ENCODE measurements around the gene CA10.

DNA sequence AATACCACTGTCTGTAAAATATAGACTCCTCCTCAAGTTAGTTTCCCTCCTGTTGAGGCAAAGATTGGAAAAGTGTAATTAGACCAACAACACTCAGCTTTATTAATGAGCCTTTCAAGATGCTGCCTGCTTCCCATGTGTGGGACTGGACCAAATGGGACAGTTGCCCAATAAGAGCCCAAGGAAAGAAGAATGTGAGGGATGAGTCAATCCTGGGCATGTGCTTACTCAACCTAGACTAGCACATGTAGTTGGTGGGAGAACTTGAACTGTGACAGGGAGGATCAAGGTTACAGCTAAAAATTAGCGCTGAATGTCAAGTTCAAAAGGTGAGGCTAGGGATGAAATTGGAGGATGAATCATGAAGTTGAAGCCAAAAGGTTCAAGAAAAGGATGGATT lies 435.5 kb downstream of the CA10 start:
- TF ChIP-seq, protein P1, sequence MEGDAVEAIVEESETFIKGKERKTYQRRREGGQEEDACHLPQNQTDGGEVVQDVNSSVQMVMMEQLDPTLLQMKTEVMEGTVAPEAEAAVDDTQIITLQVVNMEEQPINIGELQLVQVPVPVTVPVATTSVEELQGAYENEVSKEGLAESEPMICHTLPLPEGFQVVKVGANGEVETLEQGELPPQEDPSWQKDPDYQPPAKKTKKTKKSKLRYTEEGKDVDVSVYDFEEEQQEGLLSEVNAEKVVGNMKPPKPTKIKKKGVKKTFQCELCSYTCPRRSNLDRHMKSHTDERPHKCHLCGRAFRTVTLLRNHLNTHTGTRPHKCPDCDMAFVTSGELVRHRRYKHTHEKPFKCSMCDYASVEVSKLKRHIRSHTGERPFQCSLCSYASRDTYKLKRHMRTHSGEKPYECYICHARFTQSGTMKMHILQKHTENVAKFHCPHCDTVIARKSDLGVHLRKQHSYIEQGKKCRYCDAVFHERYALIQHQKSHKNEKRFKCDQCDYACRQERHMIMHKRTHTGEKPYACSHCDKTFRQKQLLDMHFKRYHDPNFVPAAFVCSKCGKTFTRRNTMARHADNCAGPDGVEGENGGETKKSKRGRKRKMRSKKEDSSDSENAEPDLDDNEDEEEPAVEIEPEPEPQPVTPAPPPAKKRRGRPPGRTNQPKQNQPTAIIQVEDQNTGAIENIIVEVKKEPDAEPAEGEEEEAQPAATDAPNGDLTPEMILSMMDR (IDR thresholded peaks at IDR 0.05): no peak
- no peak for TF ChIP-seq EZH2 (IDR thresholded peaks at IDR 0.05; ENCODE audit: borderline replicate concordance, insufficient read depth, low read depth, low read length, poor library complexity, severe bottlenecking)
